GM23338 (cell line): ENCODE results near the gene CNNM1. TPM values are rescaled to one million over a fixed set of nuclear protein-coding genes. Genes with fewer than 3 reads are reported as not detected.

Experiments
- ATAC-seq: fragments of 200-7000 bp; cut with Tn5 transposase; 3 replicates; pipeline ENCODE4 v1.9.1; 2020
- DNase-seq: peaks from one replicate; pipeline ENCODE4 v3.0.0-alpha.2; 2015; ENCODE audit warnings: low spot score
- H2AFZ ChIP-seq: fragments of 200-600 bp; sonication (generic); 2 replicates; pipeline ENCODE4 v1.8.0; 2016; ENCODE audit warnings: antibody characterized with exemption, mild to moderate bottlenecking, moderate library complexity
- H3F3A ChIP-seq: fragments of 200-600 bp; sonication (generic); replicated peaks from 2 replicates; pipeline ENCODE4 v1.8.0; 2017; ENCODE audit warnings: antibody characterized with exemption, mixed run types, low read depth
- H3K27ac ChIP-seq: fragments of 200-600 bp; sonication (generic); 2 replicates; pipeline ENCODE4 v1.6.1; 2016; ENCODE audit warnings: low read depth
- H3K27me3 ChIP-seq: fragments of 200-600 bp; sonication (generic); 2 replicates; pipeline ENCODE4 v1.8.0; 2016; ENCODE audit warnings: mild to moderate bottlenecking, mixed run types, moderate library complexity; ENCODE audit not compliant: insufficient read depth
- H3K36me3 ChIP-seq: fragments of 200-600 bp; sonication (generic); 2 replicates; pipeline ENCODE4 v1.8.0; 2016; ENCODE audit warnings: mild to moderate bottlenecking; ENCODE audit not compliant: insufficient read depth
- H3K4me1 ChIP-seq: fragments of 200-600 bp; sonication (generic); 2 replicates; pipeline ENCODE4 v1.8.0; 2016; ENCODE audit warnings: mild to moderate bottlenecking, moderate library complexity; ENCODE audit not compliant: insufficient read depth
- H3K4me2 ChIP-seq: fragments of 200-600 bp; sonication (generic); 2 replicates; pipeline ENCODE4 v1.7.1; 2017; ENCODE audit warnings: mixed run types
- H3K4me3 ChIP-seq: fragments of 200-600 bp; sonication (generic); 2 replicates; pipeline ENCODE4 v1.6.1; 2016; ENCODE audit warnings: mixed run types
- H3K79me2 ChIP-seq: fragments of 200-600 bp; sonication (generic); replicated peaks from 2 replicates; pipeline ENCODE4 v1.8.0; 2017; ENCODE audit warnings: mild to moderate bottlenecking; ENCODE audit not compliant: insufficient read depth
- H3K9me2 ChIP-seq: fragments of 200-600 bp; sonication (generic); 2 replicates; pipeline ENCODE4 v1.8.0; 2017; ENCODE audit not compliant: insufficient read depth
- H4K20me1 ChIP-seq: fragments of 200-600 bp; sonication (generic); replicated peaks from 2 replicates; pipeline ENCODE4 v1.8.0; 2017; ENCODE audit warnings: mild to moderate bottlenecking; ENCODE audit not compliant: insufficient read depth
- H3K27ac Mint-ChIP-seq: 2 replicates; pipeline ENCODE4 v1.8.0; 2020; ENCODE audit warnings: inconsistent platforms, mild to moderate bottlenecking, moderate library complexity, mixed read lengths
- H3K27me3 Mint-ChIP-seq: 3 replicates; pipeline ENCODE4 v1.8.0; 2022; ENCODE audit warnings: low read depth, mild to moderate bottlenecking, moderate library complexity, mixed read lengths, inconsistent platforms; ENCODE audit not compliant: insufficient read depth, poor library complexity
- H3K36me3 Mint-ChIP-seq: 3 replicates; pipeline ENCODE4 v1.8.0; 2021; ENCODE audit warnings: low read depth, mild to moderate bottlenecking, inconsistent platforms, moderate library complexity, mixed read lengths
- H3K4me1 Mint-ChIP-seq: 3 replicates; pipeline ENCODE4 v1.8.0; 2020; ENCODE audit warnings: mild to moderate bottlenecking, inconsistent platforms, mixed read lengths
- H3K4me3 Mint-ChIP-seq: 3 replicates; pipeline ENCODE4 v1.8.0; 2021; ENCODE audit warnings: moderate library complexity, mild to moderate bottlenecking, inconsistent platforms, mixed read lengths
- H3K9me3 Mint-ChIP-seq: 3 replicates; pipeline ENCODE4 v1.8.0; 2020; ENCODE audit warnings: moderate library complexity, mild to moderate bottlenecking, inconsistent platforms, mixed read lengths
- CREB1 ChIP-seq: fragments of 250-450 bp; sonication (Bioruptor Pico); IDR thresholded peaks from 2 replicates; pipeline ENCODE4 v1.5.0; 2020; ENCODE audit warnings: low read depth, mild to moderate bottlenecking, moderate library complexity
- EZH2 ChIP-seq: fragments of 200-600 bp; sonication (generic); IDR thresholded peaks from one replicate; pipeline ENCODE4 v1.8.0; 2017; ENCODE audit warnings: antibody characterized with exemption, mild to moderate bottlenecking, low read depth; ENCODE audit not compliant: unreplicated experiment
- EZH2phosphoT487 ChIP-seq: fragments of 200-600 bp; sonication (generic); IDR thresholded peaks from one replicate; pipeline ENCODE4 v1.8.1; 2018; ENCODE audit warnings: antibody characterized with exemption; ENCODE audit not compliant: unreplicated experiment
- JUNB ChIP-seq: IDR thresholded peaks from one replicate; pipeline ENCODE4 v1.6.1; 2016; ENCODE audit warnings: antibody characterized with exemption; ENCODE audit not compliant: unreplicated experiment
- NANOG ChIP-seq: IDR thresholded peaks from 2 replicates; pipeline ENCODE4 v1.6.1; 2016; ENCODE audit warnings: antibody characterized with exemption, borderline replicate concordance
- POLR2AphosphoS5 ChIP-seq: IDR thresholded peaks from 2 replicates; pipeline ENCODE4 v1.6.1; 2016; ENCODE audit warnings: antibody characterized with exemption, low read depth
- STAT1 ChIP-seq: IDR thresholded peaks from one replicate; pipeline ENCODE4 v1.6.1; 2016; ENCODE audit warnings: antibody characterized with exemption; ENCODE audit not compliant: unreplicated experiment
- ZNF114 ChIP-seq: fragments of 250-450 bp; sonication (Bioruptor Pico); IDR thresholded peaks from 2 replicates; pipeline ENCODE4 v1.5.0; 2020; ENCODE audit warnings: mild to moderate bottlenecking, moderate library complexity
- ZNF331 ChIP-seq: fragments of 250-450 bp; sonication (Bioruptor Pico); IDR thresholded peaks from 2 replicates; pipeline ENCODE4 v1.5.0; 2020; ENCODE audit warnings: low read depth, mild to moderate bottlenecking, moderate library complexity
- polyA plus RNA-seq: library from polyadenylated mRNA; unstranded; fragments of >200 nt; fragmentation: Nextera tagmentation; extraction: Ambion mirVana; gene quantifications from 2 replicates; pipeline ENCODE4 v1.2.1, GENCODE V29; 2016
- total RNA-seq: library from RNA; depleted of rRNA; stranded (reverse); fragments of >200 nt; shearing (Covaris generic); gene quantifications from 2 replicates; pipeline ENCODE4 v1.2.3, GENCODE V29; 2014
- TF ChIP-seq, protein P1 (sequence below): IDR thresholded peaks from 2 replicates; pipeline ENCODE4 v1.6.1; 2016; ENCODE audit warnings: antibody characterized with exemption
- TF ChIP-seq, protein P2 (sequence below): IDR thresholded peaks from one replicate; pipeline ENCODE4 v1.6.1; 2018; ENCODE audit warnings: antibody characterized with exemption; ENCODE audit not compliant: unreplicated experiment

The CNNM1 gene
- total and polyA plus RNA-seq, 2 experiments from 2014 or later, result 0.52 to 0.90 TPM

DNA sequence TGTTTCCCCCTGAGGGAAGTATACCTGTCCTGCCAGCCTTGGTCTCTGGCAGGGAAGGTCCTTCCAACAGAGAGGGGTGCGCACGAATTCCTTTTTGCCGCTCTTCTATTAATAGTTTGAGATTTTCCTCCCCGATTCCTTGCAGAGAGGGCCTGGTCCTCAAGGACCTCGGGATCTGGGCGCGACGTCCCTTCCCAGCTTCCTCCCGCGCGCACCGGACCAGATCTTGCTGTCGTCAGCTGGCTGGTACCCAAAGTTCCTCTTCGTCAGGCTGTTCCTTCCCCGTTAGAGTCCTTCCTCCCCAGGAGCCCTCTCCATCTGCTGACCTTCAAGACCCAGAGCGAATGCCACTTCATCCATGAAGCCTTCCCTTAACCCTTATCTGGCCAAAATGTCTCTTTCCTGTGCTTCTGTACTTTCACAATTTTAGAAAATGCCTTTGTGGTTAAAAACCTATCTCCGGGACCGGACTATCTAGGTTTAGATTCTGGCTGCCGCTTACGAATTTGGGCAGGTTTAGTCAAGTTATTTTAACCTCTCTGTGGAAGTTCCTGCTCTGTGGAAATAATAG lies 102.1 kb downstream of the CNNM1 start:
- Histone ChIP-seq H3K79me2 (peaks cover 45% of the 10 kb centered on the region), H4K20me1 (peaks cover 4% of the 10 kb centered on the region; the same call in 1 of the 2 replicates), H2AFZ (peak overlapping the region; percentile 29; the same call in 1 of the 2 replicates), H3F3A (no peaks in the 10 kb centered on the region), H3K36me3 (no peaks in the 10 kb centered on the region), H3K4me3 (peak overlapping the region; percentile 70), H3K9me2 (no peaks in the 10 kb centered on the region), H3K27ac (no peak overlapping the region), H3K4me1 (peaks cover 6% of the 10 kb centered on the region; the same call in 1 of the 2 replicates), H3K27me3 (no peaks in the 10 kb centered on the region), H3K4me2 (peak overlapping the region; percentile 86)
- Mint-ChIP-seq H3K27ac (peak overlapping the region; percentile 86), H3K36me3 (no peaks in the 10 kb centered on the region; the same call in 1 of the 3 replicates), H3K4me1 (peaks cover 15% of the 10 kb centered on the region), H3K4me3 (peak overlapping the region; percentile 96), H3K27me3 (peaks cover 12% of the 10 kb centered on the region), H3K9me3 (no peaks in the 10 kb centered on the region; the same call in 2 of the 3 replicates)
- DNase-seq (peak; percentile 68), ATAC-seq (peak; percentile 37)
- peak; percentile 6 for TF ChIP-seq EZH2
- no peak for TF ChIP-seq STAT1
- TF ChIP-seq POLR2AphosphoS5, result 0 out of 2 replicates have a peak, but pooled peaks have one; percentile 3
- TF ChIP-seq CREB1 (CRISPR knock-in tag), result peak; percentile 18; the same call in 1 of the 2 replicates
- no peak for TF ChIP-seq ZNF331 (CRISPR knock-in tag)
- no peak for TF ChIP-seq ZNF114
- TF ChIP-seq, protein P1, sequence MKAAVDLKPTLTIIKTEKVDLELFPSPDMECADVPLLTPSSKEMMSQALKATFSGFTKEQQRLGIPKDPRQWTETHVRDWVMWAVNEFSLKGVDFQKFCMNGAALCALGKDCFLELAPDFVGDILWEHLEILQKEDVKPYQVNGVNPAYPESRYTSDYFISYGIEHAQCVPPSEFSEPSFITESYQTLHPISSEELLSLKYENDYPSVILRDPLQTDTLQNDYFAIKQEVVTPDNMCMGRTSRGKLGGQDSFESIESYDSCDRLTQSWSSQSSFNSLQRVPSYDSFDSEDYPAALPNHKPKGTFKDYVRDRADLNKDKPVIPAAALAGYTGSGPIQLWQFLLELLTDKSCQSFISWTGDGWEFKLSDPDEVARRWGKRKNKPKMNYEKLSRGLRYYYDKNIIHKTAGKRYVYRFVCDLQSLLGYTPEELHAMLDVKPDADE, result peak; percentile 6; the same call in 1 of the 2 replicates

- no peaks in the 10 kb centered on the region; the same call in 2 of the 3 replicates for H3K9me3 Mint-ChIP-seq
- peaks cover 40% of the 10 kb centered on the region for H3K79me2 ChIP-seq
- peaks cover 4% of the 10 kb centered on the region; the same call in 1 of the 2 replicates for H4K20me1 ChIP-seq
- H3K36me3 ChIP-seq, result no peaks in the 10 kb centered on the region
- peak overlapping the region; percentile 86 for H3K4me2 ChIP-seq
- no peaks in the 10 kb centered on the region; the same call in 1 of the 3 replicates for H3K36me3 Mint-ChIP-seq
- peak overlapping the region; percentile 96 for H3K4me3 Mint-ChIP-seq
- no peak overlapping the region for H2AFZ ChIP-seq
- H3K27me3 ChIP-seq, result no peaks in the 10 kb centered on the region
- H3K27ac ChIP-seq, result no peak overlapping the region
- ATAC-seq (no peak), DNase-seq (no peak)
- H3K9me2 ChIP-seq, result no peaks in the 10 kb centered on the region
- H3K27ac Mint-ChIP-seq, result no peak overlapping the region
- H3F3A ChIP-seq, result no peaks in the 10 kb centered on the region
- peaks cover 15% of the 10 kb centered on the region for H3K4me1 Mint-ChIP-seq
- peak overlapping the region; percentile 70; the same call in 1 of the 2 replicates for H3K4me3 ChIP-seq
- H3K4me1 ChIP-seq, result peaks cover 6% of the 10 kb centered on the region; the same call in 1 of the 2 replicates
- H3K27me3 Mint-ChIP-seq, result peaks cover 12% of the 10 kb centered on the region
- TF ChIP-seq EZH2, result no peak
- no peak for TF ChIP-seq JUNB
- TF ChIP-seq ZNF331 (CRISPR knock-in tag), result no peak
- TF ChIP-seq NANOG, result no peak
- TF ChIP-seq EZH2phosphoT487, result no peak
- TF ChIP-seq ZNF114, result no peak
- no peak for TF ChIP-seq POLR2AphosphoS5
- TF ChIP-seq CREB1 (CRISPR knock-in tag), result no peak
- no peak for TF ChIP-seq STAT1
- TF ChIP-seq, protein P1, result no peak
- TF ChIP-seq, protein P2, sequence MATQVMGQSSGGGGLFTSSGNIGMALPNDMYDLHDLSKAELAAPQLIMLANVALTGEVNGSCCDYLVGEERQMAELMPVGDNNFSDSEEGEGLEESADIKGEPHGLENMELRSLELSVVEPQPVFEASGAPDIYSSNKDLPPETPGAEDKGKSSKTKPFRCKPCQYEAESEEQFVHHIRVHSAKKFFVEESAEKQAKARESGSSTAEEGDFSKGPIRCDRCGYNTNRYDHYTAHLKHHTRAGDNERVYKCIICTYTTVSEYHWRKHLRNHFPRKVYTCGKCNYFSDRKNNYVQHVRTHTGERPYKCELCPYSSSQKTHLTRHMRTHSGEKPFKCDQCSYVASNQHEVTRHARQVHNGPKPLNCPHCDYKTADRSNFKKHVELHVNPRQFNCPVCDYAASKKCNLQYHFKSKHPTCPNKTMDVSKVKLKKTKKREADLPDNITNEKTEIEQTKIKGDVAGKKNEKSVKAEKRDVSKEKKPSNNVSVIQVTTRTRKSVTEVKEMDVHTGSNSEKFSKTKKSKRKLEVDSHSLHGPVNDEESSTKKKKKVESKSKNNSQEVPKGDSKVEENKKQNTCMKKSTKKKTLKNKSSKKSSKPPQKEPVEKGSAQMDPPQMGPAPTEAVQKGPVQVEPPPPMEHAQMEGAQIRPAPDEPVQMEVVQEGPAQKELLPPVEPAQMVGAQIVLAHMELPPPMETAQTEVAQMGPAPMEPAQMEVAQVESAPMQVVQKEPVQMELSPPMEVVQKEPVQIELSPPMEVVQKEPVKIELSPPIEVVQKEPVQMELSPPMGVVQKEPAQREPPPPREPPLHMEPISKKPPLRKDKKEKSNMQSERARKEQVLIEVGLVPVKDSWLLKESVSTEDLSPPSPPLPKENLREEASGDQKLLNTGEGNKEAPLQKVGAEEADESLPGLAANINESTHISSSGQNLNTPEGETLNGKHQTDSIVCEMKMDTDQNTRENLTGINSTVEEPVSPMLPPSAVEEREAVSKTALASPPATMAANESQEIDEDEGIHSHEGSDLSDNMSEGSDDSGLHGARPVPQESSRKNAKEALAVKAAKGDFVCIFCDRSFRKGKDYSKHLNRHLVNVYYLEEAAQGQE, result no peak
Measured at GRCh38 chr10:99432047-99432446, 102.9 kb downstream of the CNNM1 start.
